ENCODE results near the gene ERO1A. TPM values are rescaled to one million over a fixed set of nuclear protein-coding genes. Genes with fewer than 3 reads are reported as not detected.

The ERO1A gene
- polyA plus RNA-seq, 1 donor (not counting 4 experiments of a cell fraction or from before 2014, with no cell fraction given) = 131 TPM

DNA sequence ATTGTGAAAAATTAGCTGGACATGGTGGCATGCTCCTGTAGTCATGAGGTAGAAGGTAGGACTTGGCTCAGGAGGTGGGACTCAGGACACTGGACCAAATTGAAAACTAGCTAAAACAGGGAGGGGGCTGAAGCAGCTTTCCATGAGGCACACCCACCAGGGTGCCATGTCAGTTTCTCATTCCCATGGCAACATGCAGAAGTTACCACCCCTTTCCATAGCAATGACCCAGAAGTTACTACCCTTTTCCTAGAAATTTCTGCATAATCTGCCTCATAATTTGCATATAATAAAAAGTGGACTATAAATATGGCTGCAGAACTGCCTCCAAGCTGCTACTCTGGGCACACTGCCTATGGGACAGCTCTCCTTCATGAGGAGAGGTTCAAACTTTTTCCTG, 38.5 kb downstream of the ERO1A start:
- FAIRE-seq (no peak), DNase-seq (ENCODE audit: low read depth, low spot score) (no peak)
- H3K36me3 ChIP-seq (ENCODE audit: control insufficient read depth in 2 of 2, extremely low read depth in 1 of 2, insufficient read depth in 2 of 2, low read length in 2 of 2) = peaks cover 4 to 22% of the 10 kb centered on the region in 2 experiments
- H3K9me1 ChIP-seq (ENCODE audit: control insufficient read depth, extremely low read depth, insufficient read depth, low read length) = no peaks in the 10 kb centered on the region
- H3K9ac ChIP-seq (ENCODE audit: control insufficient read depth, extremely low read depth, insufficient read depth, low read length) = no peak overlapping the region
- H3K4me2 ChIP-seq (ENCODE audit: control insufficient read depth, extremely low read depth, insufficient read depth, low read depth, low read length) = no peak overlapping the region
- H3K79me2 ChIP-seq (ENCODE audit: control insufficient read depth, insufficient read depth, low read length) = peaks cover 2% of the 10 kb centered on the region
- no peaks in the 10 kb centered on the region for H3K9me3 ChIP-seq (ENCODE audit: control insufficient read depth, low read depth, low read length)
- no peak for TF ChIP-seq EZH2 (IDR thresholded peaks at IDR 0.05; ENCODE audit: low read length)
- TF ChIP-seq, protein P1, sequence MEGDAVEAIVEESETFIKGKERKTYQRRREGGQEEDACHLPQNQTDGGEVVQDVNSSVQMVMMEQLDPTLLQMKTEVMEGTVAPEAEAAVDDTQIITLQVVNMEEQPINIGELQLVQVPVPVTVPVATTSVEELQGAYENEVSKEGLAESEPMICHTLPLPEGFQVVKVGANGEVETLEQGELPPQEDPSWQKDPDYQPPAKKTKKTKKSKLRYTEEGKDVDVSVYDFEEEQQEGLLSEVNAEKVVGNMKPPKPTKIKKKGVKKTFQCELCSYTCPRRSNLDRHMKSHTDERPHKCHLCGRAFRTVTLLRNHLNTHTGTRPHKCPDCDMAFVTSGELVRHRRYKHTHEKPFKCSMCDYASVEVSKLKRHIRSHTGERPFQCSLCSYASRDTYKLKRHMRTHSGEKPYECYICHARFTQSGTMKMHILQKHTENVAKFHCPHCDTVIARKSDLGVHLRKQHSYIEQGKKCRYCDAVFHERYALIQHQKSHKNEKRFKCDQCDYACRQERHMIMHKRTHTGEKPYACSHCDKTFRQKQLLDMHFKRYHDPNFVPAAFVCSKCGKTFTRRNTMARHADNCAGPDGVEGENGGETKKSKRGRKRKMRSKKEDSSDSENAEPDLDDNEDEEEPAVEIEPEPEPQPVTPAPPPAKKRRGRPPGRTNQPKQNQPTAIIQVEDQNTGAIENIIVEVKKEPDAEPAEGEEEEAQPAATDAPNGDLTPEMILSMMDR (optimal IDR thresholded peaks at IDR 0.05 in 1 of 3, IDR thresholded peaks at IDR 0.05 in 1 of 3, conservative IDR thresholded peaks at IDR 0.05 in 1 of 3; ENCODE audit: extremely low read depth in 1 of 3, insufficient read depth in 2 of 3, low read length in 3 of 3) = no peak
- H3K27me3 ChIP-seq (ENCODE audit: control insufficient read depth, extremely low read depth, insufficient read depth, low read length) = no peaks in the 10 kb centered on the region
- no peak overlapping the region for H3K27ac ChIP-seq (ENCODE audit: control insufficient read depth, insufficient read depth, low read length)
- no peaks in the 10 kb centered on the region for H4K20me1 ChIP-seq (ENCODE audit: control insufficient read depth, extremely low read depth, insufficient read depth, low read length)
- H3K4me1 ChIP-seq (ENCODE audit: control insufficient read depth, extremely low read depth, insufficient read depth, low read length) = no peaks in the 10 kb centered on the region
- no peak overlapping the region for H3K4me3 ChIP-seq (ENCODE audit: control insufficient read depth in 2 of 3, extremely low read depth in 1 of 3, insufficient read depth in 2 of 3, low read depth in 1 of 3, low read length in 3 of 3)
- no peak overlapping the region for H2AFZ ChIP-seq (ENCODE audit: control insufficient read depth, low read length)
- dilution Hi-C loops (cut with MboI; ENCODE audit: extremely low pct_ligation_motif_present, low sequenced_read_pairs) = no loop called here

DNA sequence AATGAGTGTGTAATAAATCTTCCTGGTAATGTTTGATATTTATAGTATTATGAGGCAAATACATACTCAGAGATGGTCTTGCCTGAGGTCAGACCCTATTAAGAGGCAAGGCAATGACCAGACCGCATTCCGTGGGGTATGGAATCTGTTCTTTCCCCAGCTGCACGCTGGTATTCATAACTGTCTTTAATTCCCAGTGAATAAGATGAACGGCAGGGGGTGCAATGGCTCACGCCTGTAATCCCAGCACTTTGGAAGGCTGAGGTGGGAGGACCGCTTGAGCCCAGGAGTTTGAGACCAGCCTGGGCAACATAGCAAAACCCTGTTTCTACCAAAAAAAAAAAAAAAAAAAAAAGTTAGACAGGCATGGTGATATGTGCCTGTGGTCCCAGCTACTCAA, 44.6 kb downstream of the ERO1A start:
- no peak for FAIRE-seq
- H3K79me2 ChIP-seq (ENCODE audit: control insufficient read depth, insufficient read depth, low read length) = no peaks in the 10 kb centered on the region
- H4K20me1 ChIP-seq (ENCODE audit: control insufficient read depth, extremely low read depth, insufficient read depth, low read length) = no peaks in the 10 kb centered on the region

More for the DNA sequence above, 44.6 kb downstream of the ERO1A start:
- Histone ChIP-seq H3K27ac (ENCODE audit: control insufficient read depth, insufficient read depth, low read length) (no peak overlapping the region), H3K4me1 (ENCODE audit: control insufficient read depth, extremely low read depth, insufficient read depth, low read length) (no peaks in the 10 kb centered on the region), H3K9me3 (ENCODE audit: control insufficient read depth, low read depth, low read length) (no peaks in the 10 kb centered on the region), H3K4me3 (ENCODE audit: control insufficient read depth in 2 of 3, extremely low read depth in 1 of 3, insufficient read depth in 2 of 3, low read depth in 1 of 3, low read length in 3 of 3) (no peak overlapping the region), H3K9ac (ENCODE audit: control insufficient read depth, extremely low read depth, insufficient read depth, low read length) (no peak overlapping the region), H3K36me3 (ENCODE audit: control insufficient read depth in 2 of 2, extremely low read depth in 1 of 2, insufficient read depth in 2 of 2, low read length in 2 of 2) (peaks cover 2 to 22% of the 10 kb centered on the region in 2 experiments), H3K27me3 (ENCODE audit: control insufficient read depth, extremely low read depth, insufficient read depth, low read length) (no peaks in the 10 kb centered on the region), H3K9me1 (ENCODE audit: control insufficient read depth, extremely low read depth, insufficient read depth, low read length) (no peaks in the 10 kb centered on the region), H3K4me2 (ENCODE audit: control insufficient read depth, extremely low read depth, insufficient read depth, low read depth, low read length) (no peak overlapping the region), H2AFZ (ENCODE audit: control insufficient read depth, low read length) (no peak overlapping the region)
- TF ChIP-seq, protein P1 (optimal IDR thresholded peaks at IDR 0.05 in 1 of 3, IDR thresholded peaks at IDR 0.05 in 1 of 3, conservative IDR thresholded peaks at IDR 0.05 in 1 of 3; ENCODE audit: extremely low read depth in 1 of 3, insufficient read depth in 2 of 3, low read length in 3 of 3) = no peak
- TF ChIP-seq EZH2 (IDR thresholded peaks at IDR 0.05; ENCODE audit: low read length) = no peak
- DNase-seq (ENCODE audit: low read depth, low spot score) = no peak
- dilution Hi-C loops (cut with MboI; ENCODE audit: extremely low pct_ligation_motif_present, low sequenced_read_pairs) = no loop called here
